Measurements from ENCODE around the gene SUPT3H.

DNA sequence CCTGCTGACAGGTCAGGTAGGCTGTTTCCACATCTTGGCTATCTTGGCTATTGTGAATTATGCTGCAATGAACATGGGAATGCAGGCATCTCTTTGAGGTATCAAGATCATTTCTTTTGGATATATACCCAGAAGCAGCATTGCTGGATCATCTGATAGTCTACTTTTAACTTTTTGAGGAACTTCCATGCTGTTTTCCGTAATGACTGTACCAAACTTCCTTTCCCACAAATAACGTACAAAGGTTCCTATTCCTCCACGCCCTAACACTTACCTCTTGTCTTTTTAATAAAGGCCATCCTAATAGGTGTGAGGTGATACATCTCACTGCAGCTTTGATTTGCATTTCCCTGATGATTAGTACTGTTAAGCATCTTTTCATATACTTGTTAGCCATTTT lies 388.3 kb downstream of the SUPT3H start:
- TF ChIP-seq, protein P1, sequence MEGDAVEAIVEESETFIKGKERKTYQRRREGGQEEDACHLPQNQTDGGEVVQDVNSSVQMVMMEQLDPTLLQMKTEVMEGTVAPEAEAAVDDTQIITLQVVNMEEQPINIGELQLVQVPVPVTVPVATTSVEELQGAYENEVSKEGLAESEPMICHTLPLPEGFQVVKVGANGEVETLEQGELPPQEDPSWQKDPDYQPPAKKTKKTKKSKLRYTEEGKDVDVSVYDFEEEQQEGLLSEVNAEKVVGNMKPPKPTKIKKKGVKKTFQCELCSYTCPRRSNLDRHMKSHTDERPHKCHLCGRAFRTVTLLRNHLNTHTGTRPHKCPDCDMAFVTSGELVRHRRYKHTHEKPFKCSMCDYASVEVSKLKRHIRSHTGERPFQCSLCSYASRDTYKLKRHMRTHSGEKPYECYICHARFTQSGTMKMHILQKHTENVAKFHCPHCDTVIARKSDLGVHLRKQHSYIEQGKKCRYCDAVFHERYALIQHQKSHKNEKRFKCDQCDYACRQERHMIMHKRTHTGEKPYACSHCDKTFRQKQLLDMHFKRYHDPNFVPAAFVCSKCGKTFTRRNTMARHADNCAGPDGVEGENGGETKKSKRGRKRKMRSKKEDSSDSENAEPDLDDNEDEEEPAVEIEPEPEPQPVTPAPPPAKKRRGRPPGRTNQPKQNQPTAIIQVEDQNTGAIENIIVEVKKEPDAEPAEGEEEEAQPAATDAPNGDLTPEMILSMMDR (conservative IDR thresholded peaks at IDR 0.05; ENCODE audit: low read depth, low read length) = no peak
- TF ChIP-seq EZH2 (IDR thresholded peaks at IDR 0.05; ENCODE audit: low read length, unreplicated experiment) (no peak), EZH2phosphoT487 (IDR thresholded peaks at IDR 0.05; ENCODE audit: borderline replicate concordance, low read length) (no peak)

Measured in PC-3 (cell line).